ENCODE measurements around the gene MYLIP.

The MYLIP gene

GRCh38 chr6:16128759-16129622 lies at the start of gene MYLIP:
Gene MYLIP, plus strand, starts transcription at chr6:16129086. Its CDS starts 237 bp downstream, at chr6:16129323.
- peak; percentile 96 to 97 for DNase-seq (ENCODE audit: low read depth in 2 of 2, low spot score in 1 of 2)

- DNase-seq (ENCODE audit: low read depth in 2 of 2, low spot score in 1 of 2), result no peak
Observed at GRCh38 chr6:16079354-16079753, 49.5 kb upstream of the MYLIP start.

GRCh38 chr6:16080204-16080603 lies 48.7 kb upstream of the MYLIP start:
- no peak for DNase-seq (ENCODE audit: low read depth in 2 of 2, low spot score in 1 of 2)

- no peak for DNase-seq (ENCODE audit: low read depth in 2 of 2, low spot score in 1 of 2)
Observed at GRCh38 chr6:16081326-16081725, 47.6 kb upstream of the MYLIP start.

- DNase-seq (ENCODE audit: low read depth in 2 of 2, low spot score in 1 of 2), result no peak
Observed at GRCh38 chr6:16082361-16082760, 46.5 kb upstream of the MYLIP start.

- DNase-seq (ENCODE audit: low read depth in 2 of 2, low spot score in 1 of 2), result no peak
Observed at GRCh38 chr6:16086965-16087364, 41.9 kb upstream of the MYLIP start.

GRCh38 chr6:16087386-16087785 lies 41.5 kb upstream of the MYLIP start:
- no peak for DNase-seq (ENCODE audit: low read depth in 2 of 2, low spot score in 1 of 2)

GRCh38 chr6:16088409-16088808 lies 40.5 kb upstream of the MYLIP start:
- no peak for DNase-seq (ENCODE audit: low read depth in 2 of 2, low spot score in 1 of 2)

- no peak for DNase-seq (ENCODE audit: low read depth in 2 of 2, low spot score in 1 of 2)
Observed at GRCh38 chr6:16089232-16090062, 39.4 kb upstream of the MYLIP start.

GRCh38 chr6:16090452-16090851 lies 38.4 kb upstream of the MYLIP start:
- DNase-seq (ENCODE audit: low read depth in 2 of 2, low spot score in 1 of 2), result no peak

GRCh38 chr6:16090920-16091319 lies 38.0 kb upstream of the MYLIP start:
- DNase-seq (ENCODE audit: low read depth in 2 of 2, low spot score in 1 of 2), result no peak

GRCh38 chr6:16092140-16092539 lies 36.7 kb upstream of the MYLIP start:
- DNase-seq (ENCODE audit: low read depth in 2 of 2, low spot score in 1 of 2), result no peak

- no peak for DNase-seq (ENCODE audit: low read depth in 2 of 2, low spot score in 1 of 2)
Observed at GRCh38 chr6:16092990-16093389, 35.9 kb upstream of the MYLIP start.

- DNase-seq (ENCODE audit: low read depth in 2 of 2, low spot score in 1 of 2), result no peak
Observed at GRCh38 chr6:16095180-16095579, 33.7 kb upstream of the MYLIP start.

GRCh38 chr6:16097382-16098171 lies 31.3 kb upstream of the MYLIP start:
- DNase-seq (ENCODE audit: low read depth in 2 of 2, low spot score in 1 of 2), result no peak

- no peak for DNase-seq (ENCODE audit: low read depth in 2 of 2, low spot score in 1 of 2)
Observed at GRCh38 chr6:16098211-16098610, 30.7 kb upstream of the MYLIP start.

- no peak for DNase-seq (ENCODE audit: low read depth in 2 of 2, low spot score in 1 of 2)
Observed at GRCh38 chr6:16102208-16102607, 26.7 kb upstream of the MYLIP start.

- DNase-seq (ENCODE audit: low read depth in 2 of 2, low spot score in 1 of 2), result no peak
Observed at GRCh38 chr6:16103722-16104121, 25.2 kb upstream of the MYLIP start.

- DNase-seq (ENCODE audit: low read depth in 2 of 2, low spot score in 1 of 2), result no peak
Observed at GRCh38 chr6:16104624-16105433, 24.1 kb upstream of the MYLIP start.

- no peak for DNase-seq (ENCODE audit: low read depth in 2 of 2, low spot score in 1 of 2)
Observed at GRCh38 chr6:16105854-16106253, 23.0 kb upstream of the MYLIP start.
